ENCODE measurements around the gene PHPT1.
"Not testable (repeated sequence)": the region's sequence is repeated elsewhere in the genome, so short reads cannot be mapped to it uniquely, and the experiment has no call there.

PHPT1 gene

DNA sequence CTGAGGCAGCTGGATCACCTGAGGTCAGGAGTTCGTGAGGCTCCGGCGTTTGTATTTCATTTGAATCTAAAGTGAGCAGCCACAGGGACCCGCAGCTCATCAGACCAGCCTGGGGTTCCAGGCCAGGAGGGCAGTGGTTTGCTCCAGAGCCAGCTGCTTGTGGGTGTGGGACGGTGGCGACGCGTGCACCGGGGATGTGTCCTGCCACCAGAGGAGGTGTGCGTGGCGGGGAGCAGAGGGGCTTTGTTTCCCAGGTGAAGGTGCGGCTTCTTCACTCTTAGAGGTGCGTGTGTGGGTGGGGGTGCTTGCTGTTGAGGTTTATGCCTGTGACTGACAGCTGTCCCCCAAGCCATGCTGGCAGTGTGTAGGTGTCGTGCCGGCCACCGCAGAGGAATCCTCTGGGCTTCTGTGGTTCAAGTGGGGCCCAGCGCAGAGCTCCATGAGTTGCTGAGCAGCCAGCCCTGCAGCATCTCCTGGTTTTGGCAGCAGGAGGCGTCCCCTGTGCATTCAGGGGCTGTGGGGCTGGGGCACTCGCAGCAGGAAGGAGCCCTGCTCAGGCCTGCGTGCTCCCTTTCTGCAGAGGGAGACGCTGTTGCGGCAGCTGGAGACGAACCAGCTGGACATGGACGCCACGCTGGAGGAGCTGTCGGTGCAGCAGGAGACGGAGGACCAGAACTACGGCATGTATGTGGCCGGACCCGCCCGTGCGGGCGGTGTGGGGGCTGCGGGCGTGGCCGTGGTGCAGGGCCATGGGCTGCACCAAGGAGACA, 13.9 kb upstream of the PHPT1 start:
- Histone ChIP-seq H3K27me3 (no peaks in the 10 kb centered on the region), H3K9me3 (no peaks in the 10 kb centered on the region), H3K36me3 (peaks cover 36 to 90% (median 52%) of the 10 kb centered on the region in 3 donors), H3K4me1 (peaks cover 0 to 3% (median 0%) of the 10 kb centered on the region in 4 donors), H3K4me3 (no peak overlapping the region), H3K27ac (no peak overlapping the region)
- no peak for DNase-seq
- TF ChIP-seq, protein P1, sequence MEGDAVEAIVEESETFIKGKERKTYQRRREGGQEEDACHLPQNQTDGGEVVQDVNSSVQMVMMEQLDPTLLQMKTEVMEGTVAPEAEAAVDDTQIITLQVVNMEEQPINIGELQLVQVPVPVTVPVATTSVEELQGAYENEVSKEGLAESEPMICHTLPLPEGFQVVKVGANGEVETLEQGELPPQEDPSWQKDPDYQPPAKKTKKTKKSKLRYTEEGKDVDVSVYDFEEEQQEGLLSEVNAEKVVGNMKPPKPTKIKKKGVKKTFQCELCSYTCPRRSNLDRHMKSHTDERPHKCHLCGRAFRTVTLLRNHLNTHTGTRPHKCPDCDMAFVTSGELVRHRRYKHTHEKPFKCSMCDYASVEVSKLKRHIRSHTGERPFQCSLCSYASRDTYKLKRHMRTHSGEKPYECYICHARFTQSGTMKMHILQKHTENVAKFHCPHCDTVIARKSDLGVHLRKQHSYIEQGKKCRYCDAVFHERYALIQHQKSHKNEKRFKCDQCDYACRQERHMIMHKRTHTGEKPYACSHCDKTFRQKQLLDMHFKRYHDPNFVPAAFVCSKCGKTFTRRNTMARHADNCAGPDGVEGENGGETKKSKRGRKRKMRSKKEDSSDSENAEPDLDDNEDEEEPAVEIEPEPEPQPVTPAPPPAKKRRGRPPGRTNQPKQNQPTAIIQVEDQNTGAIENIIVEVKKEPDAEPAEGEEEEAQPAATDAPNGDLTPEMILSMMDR (IDR thresholded peaks at IDR 0.05), result no peak
- intact Hi-C loops (cut with DNase I; ENCODE audit: low total_unique reads), result no loop called here

DNA sequence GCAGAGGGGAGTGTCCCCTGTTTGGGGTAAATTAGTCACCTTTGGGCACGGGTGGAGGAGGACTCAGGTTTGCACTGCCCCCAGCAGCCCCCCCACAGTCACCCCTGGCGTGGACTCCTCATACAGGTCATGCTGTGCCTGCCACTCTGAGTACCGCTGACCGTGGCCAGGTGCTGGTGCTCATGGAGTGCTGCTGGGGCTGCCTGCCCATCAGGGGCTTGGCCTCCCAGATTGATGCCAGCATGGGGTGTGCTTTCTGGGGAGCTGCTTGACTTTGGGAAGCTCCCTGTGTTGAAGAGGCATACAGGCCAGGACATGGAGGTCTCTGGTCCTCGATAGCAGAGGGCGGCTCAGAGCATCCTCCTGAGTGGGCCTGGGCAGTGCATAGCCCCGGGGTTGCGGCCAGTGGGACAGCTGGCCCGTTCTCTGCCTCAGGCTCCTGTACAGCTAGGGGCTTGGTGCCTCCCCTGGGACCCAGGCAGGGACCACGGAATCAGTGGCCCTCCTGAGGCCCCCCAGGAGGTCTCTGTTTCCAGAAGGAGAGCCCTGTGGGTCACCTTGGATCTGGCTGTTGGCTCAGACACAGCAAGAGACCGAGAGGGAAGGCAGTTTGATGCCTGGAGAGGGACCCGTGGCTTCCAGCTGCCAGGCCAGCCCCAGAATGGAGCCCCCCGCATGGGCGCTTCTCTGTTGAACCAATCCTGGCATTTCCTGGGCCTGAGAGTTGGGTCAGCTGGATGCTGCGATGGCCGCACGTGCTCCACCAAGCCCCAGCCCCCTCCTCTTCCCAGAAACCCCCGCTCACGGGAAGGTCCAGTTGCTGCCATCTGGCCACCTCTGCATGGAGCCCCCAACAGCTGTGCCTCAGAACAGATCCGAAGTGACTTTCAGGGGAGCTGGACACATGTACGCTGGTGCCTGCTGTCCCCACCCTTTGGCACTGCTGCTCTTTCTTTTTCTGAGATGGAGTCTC, 13.0 kb upstream of the PHPT1 start:
- Histone ChIP-seq H3K4me3 (no peak overlapping the region), H3K4me1 (peaks cover 0 to 12% (median 2%) of the 10 kb centered on the region in 4 donors), H3K36me3 (peaks cover 28 to 89% (median 43%) of the 10 kb centered on the region in 3 donors), H3K9me3 (no peaks in the 10 kb centered on the region), H3K27ac (no peak overlapping the region), H3K27me3 (no peaks in the 10 kb centered on the region)
- intact Hi-C loops (cut with DNase I; ENCODE audit: low total_unique reads), result no loop called here
- TF ChIP-seq, protein P1 (IDR thresholded peaks at IDR 0.05), result no peak
- no peak for DNase-seq

DNA sequence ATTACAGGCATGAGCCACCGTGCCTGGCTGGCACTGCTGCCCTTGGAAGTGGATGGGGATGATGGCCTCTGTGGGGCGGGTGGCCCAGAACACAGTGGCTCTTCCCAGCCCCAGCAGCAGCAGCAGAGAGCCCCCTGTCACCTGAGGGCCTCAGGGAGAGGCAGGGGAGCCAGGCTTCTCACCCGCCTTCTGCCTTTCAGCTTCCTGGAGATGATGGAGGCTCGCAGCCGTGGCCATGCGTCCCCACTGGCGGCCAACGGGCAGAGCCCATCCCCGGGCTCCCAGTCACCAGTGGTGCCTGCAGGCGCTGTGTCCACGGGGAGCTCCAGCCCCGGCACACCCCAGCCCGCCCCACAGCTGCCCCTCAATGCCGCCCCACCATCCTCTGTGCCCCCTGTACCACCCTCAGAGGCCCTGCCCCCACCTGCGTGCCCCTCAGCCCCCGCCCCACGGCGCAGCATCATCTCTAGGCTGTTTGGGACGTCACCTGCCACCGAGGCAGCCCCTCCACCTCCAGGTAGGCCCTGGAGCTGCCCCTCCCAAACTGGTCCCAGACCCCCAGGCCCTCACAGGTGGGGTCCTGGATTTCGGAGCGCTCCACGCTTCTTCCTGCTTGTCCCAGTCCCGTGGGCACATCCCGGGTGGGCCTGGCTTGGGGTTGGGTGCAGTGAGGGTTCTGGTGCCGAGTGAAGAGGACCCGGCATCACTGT, 11.9 kb upstream of the PHPT1 start:
- no peak for DNase-seq
- intact Hi-C loops (cut with DNase I; ENCODE audit: low total_unique reads), result no loop called here
- no peak overlapping the region for H3K27ac ChIP-seq
- H3K4me1 ChIP-seq, result peaks cover 0 to 23% (median 12%) of the 10 kb centered on the region in 4 donors
- H3K9me3 ChIP-seq, result no peaks in the 10 kb centered on the region
- H3K27me3 ChIP-seq, result no peaks in the 10 kb centered on the region
- TF ChIP-seq, protein P1 (IDR thresholded peaks at IDR 0.05), result no peak
- peaks cover 18 to 80% (median 33%) of the 10 kb centered on the region in 3 donors for H3K36me3 ChIP-seq
- H3K4me3 ChIP-seq, result no peak overlapping the region

DNA sequence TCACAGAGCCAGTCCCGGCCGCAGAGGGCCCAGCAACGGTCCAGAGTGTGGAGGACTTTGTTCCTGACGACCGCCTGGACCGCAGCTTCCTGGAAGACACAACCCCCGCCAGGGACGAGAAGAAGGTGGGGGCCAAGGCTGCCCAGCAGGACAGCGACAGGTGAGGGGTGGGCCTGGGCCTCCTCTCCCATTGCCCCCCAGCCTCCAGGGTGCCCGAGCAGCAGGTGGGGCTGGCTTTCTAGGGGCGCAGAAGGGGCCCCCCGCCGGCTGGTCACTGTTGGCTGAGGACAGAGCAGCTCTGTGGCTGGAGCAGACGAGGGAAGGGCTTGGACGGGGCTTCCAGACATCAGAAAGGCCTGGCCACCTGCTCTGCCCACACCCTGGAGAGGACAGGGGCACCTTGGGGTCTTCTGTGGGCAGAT, 11.3 kb upstream of the PHPT1 start:
- H3K27me3 ChIP-seq; H3K9me3 ChIP-seq; H3K27ac ChIP-seq; DNase-seq; intact Hi-C loops (cut with DNase I; ENCODE audit: low total_unique reads); H3K4me3 ChIP-seq: not testable (repeated sequence)
- Histone ChIP-seq H3K4me1 (peaks cover 0 to 28% (median 17%) of the 10 kb centered on the region in 4 donors), H3K36me3 (peaks cover 13 to 74% (median 27%) of the 10 kb centered on the region in 3 donors)

DNA sequence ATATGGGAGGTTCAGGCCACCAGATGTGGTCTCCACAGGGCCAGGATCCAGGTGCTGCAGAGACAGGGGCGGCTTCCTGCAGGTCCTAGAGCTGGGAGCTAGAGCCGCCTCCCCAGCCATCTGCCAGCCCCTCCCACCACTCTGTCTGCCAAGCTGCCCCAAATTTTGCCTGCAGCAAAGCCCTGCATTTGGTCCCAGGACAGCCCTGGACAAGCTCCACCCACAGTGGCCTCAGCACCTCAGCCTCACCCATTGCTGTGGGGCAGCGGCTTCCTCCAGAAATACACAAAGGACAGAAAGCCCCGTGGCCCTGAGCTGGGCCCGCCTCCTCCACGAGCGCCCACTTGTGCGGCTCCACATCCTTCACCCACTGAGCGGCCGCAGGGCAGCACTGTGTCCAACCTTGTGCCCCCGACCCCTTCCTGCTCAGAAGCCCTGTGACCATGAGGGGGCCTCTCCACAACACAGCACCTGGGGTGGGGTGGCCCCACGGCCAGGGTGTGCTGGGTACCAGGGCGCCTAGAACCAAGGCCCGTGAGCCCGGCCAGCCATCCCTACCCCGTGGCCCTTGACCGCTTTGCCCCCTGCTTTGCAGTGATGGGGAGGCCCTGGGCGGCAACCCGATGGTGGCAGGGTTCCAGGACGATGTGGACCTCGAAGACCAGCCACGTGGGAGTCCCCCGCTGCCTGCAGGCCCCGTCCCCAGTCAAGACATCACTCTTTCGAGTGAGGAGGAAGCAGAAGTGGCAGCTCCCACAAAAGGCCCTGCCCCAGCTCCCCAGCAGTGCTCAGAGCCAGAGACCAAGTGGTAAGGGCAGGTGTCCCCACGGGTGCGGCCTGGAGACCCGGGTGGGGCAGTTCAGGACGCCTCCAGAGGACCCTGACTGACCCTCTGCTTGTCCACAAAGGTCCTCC, 10.6 kb upstream of the PHPT1 start:
- peaks cover 3 to 12% of the 10 kb centered on the region in 2 donors for H3K27me3 ChIP-seq
- no peaks in the 10 kb centered on the region for H3K9me3 ChIP-seq
- no peak overlapping the region for H3K4me3 ChIP-seq
- intact Hi-C loops (cut with DNase I; ENCODE audit: low total_unique reads), result no loop called here
- TF ChIP-seq, protein P1 (IDR thresholded peaks at IDR 0.05), result no peak
- no peak for DNase-seq
- peaks cover 12 to 67% (median 27%) of the 10 kb centered on the region in 3 donors for H3K36me3 ChIP-seq
- H3K4me1 ChIP-seq, result peaks cover 0 to 35% (median 24%) of the 10 kb centered on the region in 4 donors
- no peak overlapping the region for H3K27ac ChIP-seq
